Upper lobe of left lung (tissue), 6 donors: Measurements from ENCODE around the gene FAM20B. TPM values are rescaled to one million over a fixed set of nuclear protein-coding genes. Genes with fewer than 3 reads are reported as not detected.
A peak's percentile ranks its signal among the peaks of the same experiment; 100 is the strongest.

Experiments
- ATAC-seq, 2 donors: fragments of 200-7000 bp; cut with Tn5 transposase; one replicate each; pipeline ENCODE4 v1.9.1; 2022; ENCODE audit warnings: mild to moderate bottlenecking in 2 of 2, moderate library complexity in 2 of 2; ENCODE audit not compliant: low FRiP score in 2 of 2
- DNase-seq, 2 donors: peaks; one replicate each; pipeline ENCODE4 v3.0.0-alpha.2; 2019 to 2020
- H3K27ac ChIP-seq, 4 donors: fragments of 200-600 bp; sonication (generic); one replicate each; pipeline ENCODE4 v1.5.1; 2016 to 2019
- H3K27me3 ChIP-seq, 4 donors: fragments of 200-600 bp; sonication (generic); one replicate each; pipeline ENCODE4 v1.5.1; 2017 to 2019
- H3K36me3 ChIP-seq, 4 donors: fragments of 200-600 bp; sonication (generic); one replicate each; pipeline ENCODE4 v1.5.1; 2016 to 2019
- H3K4me1 ChIP-seq, 4 donors: fragments of 200-600 bp; sonication (generic); one replicate each; pipeline ENCODE4 v1.5.1; 2018 to 2019
- H3K4me3 ChIP-seq, 4 donors: fragments of 200-600 bp; sonication (generic); one replicate each; pipeline ENCODE4 v1.5.1; 2017 to 2019; ENCODE audit warnings: mild to moderate bottlenecking in 2 of 4, moderate library complexity in 1 of 4
- H3K9me3 ChIP-seq, 4 donors: fragments of 200-600 bp; sonication (generic); one replicate each; pipeline ENCODE4 v1.5.1; 2018 to 2019
- CTCF ChIP-seq, 6 experiments: fragments of 450-650 bp in 4 of 6; fragments of 200-600 bp in 2 of 6; sonication (generic) in 2 of 6; IDR thresholded peaks; one replicate each; pipeline ENCODE4 v1.5.1; 2016 to 2019; ENCODE audit warnings: antibody characterized with exemption in 6 of 6
- EP300 ChIP-seq, 4 donors: sonication (generic); formaldehyde crosslinking; IDR thresholded peaks; one replicate each; pipeline ENCODE4 v1.5.1; 2017; ENCODE audit warnings: antibody characterized with exemption in 4 of 4, control low read depth in 2 of 4
- POLR2A ChIP-seq, 4 donors: fragments of 450-650 bp; IDR thresholded peaks; one replicate each; pipeline ENCODE4 v1.5.1; 2016 to 2017; ENCODE audit warnings: antibody characterized with exemption in 4 of 4, mild to moderate bottlenecking in 2 of 4
- POLR2AphosphoS5 ChIP-seq, 2 donors: sonication (generic); formaldehyde crosslinking; IDR thresholded peaks; one replicate each; pipeline ENCODE4 v1.5.1; 2017; ENCODE audit warnings: antibody characterized with exemption in 2 of 2
- WGBS, 2 donors: methylation state at CpG; one replicate each; pipeline ENCODE4 v1.1.5; 2017 to 2018; 5-methylcytosine and 5-hydroxymethylcytosine counted together
- total RNA-seq, 6 donors: library from RNA; depleted of rRNA in 4 of 6; stranded (reverse); fragments of >200 nt in 4 of 6; gene quantifications; one replicate each; pipeline versions ENCODE4 v1.1.0 to v1.2.1, GENCODE V29; 2016 to 2021
- donor health status: DM: no; HTN: no; CAD: no; lungs with moderate emphysema.
- donor health status: DM: no; HTN: yes; CAD: no; lungs with severe emphysema.

The FAM20B gene
- total RNA-seq, 6 donors from 2014 or later: 7.3 to 41.7 (median 24.9) TPM

- ATAC-seq (no peak), DNase-seq (no peak)
- Histone ChIP-seq H3K27me3 (no peaks in the 10 kb centered on the region), H3K4me3 (no peak overlapping the region), H3K27ac (no peak overlapping the region), H3K36me3 (peaks cover 7 to 63% (median 29%) of the 10 kb centered on the region in 4 donors), H3K4me1 (no peaks in the 10 kb centered on the region), H3K9me3 (no peaks in the 10 kb centered on the region)
- TF ChIP-seq POLR2A (IDR thresholded peaks at IDR 0.05) (no peak), CTCF (IDR thresholded peaks at IDR 0.05) (no peak), POLR2AphosphoS5 (IDR thresholded peaks at IDR 0.05) (no peak), EP300 (IDR thresholded peaks at IDR 0.05) (no peak)
- WGBS, 2 donors: 87 to 89% methylated on average over 2 of the region's 2 CpGs
These were observed 95.0 kb downstream of the FAM20B start for GRCh38 chr1:179120736-179121135.

GRCh38 chr1:179121159-179121938 lies 95.7 kb downstream of the FAM20B start:
- WGBS, 2 donors: 82 to 83% methylated on average over 7 of the region's 7 CpGs
- no peaks in the 10 kb centered on the region for H3K27me3 ChIP-seq
- H3K27ac ChIP-seq: no peak overlapping the region
- TF ChIP-seq POLR2AphosphoS5 (IDR thresholded peaks at IDR 0.05) (no peak), POLR2A (IDR thresholded peaks at IDR 0.05) (no peak), CTCF (IDR thresholded peaks at IDR 0.05) (peak; percentile 15 to 58 (median 34))
- ATAC-seq: peak in 1 of 2 donors; percentile 45
- peaks cover 0 to 3% (median 0%) of the 10 kb centered on the region in 4 donors for H3K4me1 ChIP-seq
- H3K4me3 ChIP-seq: no peak overlapping the region
- peaks cover 7 to 57% (median 27%) of the 10 kb centered on the region in 4 donors for H3K36me3 ChIP-seq
- no peaks in the 10 kb centered on the region for H3K9me3 ChIP-seq
- no peak for DNase-seq

DNA sequence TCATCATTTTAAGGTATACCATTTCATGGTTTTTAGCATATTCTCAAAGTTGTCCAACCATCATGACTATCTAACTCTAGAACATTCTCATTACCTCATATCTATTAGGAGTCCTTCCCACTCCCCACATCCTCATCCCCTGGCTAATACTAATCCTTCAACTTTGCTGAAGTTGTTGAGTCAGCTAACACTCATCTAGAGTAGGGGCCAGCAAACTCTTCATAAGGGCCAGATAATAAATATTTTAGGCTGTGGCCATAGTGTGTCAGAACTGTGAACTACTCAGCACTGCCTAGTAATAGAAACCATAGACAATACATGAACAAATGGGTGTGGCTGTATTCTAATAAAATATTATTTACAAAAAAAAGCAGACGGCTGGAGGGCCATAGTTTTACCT lies 99.2 kb downstream of the FAM20B start:
- DNase-seq (no peak), ATAC-seq (no peak)
- Histone ChIP-seq H3K4me3 (no peak overlapping the region), H3K36me3 (peaks cover 0 to 25% (median 7%) of the 10 kb centered on the region in 4 donors), H3K27me3 (no peaks in the 10 kb centered on the region), H3K27ac (peak overlapping the region in 1 of 4 donors; percentile 42), H3K4me1 (peaks cover 3 to 22% (median 11%) of the 10 kb centered on the region in 4 donors), H3K9me3 (no peaks in the 10 kb centered on the region)
- TF ChIP-seq CTCF (IDR thresholded peaks at IDR 0.05): no peak
- TF ChIP-seq EP300 (IDR thresholded peaks at IDR 0.05): no peak
- TF ChIP-seq POLR2A (IDR thresholded peaks at IDR 0.05): no peak
- TF ChIP-seq POLR2AphosphoS5 (IDR thresholded peaks at IDR 0.05): no peak
- 62 to 69% methylated on average over 1 of the region's 1 CpG for WGBS, 2 donors

Other genes with a start within 250 kb of the FAM20B start
- 10 to 100 TPM in 3 of 6 donors, 1 to 10 TPM in 3; 4.9 to 22.8 (median 15.8) TPM for gene ANGPTL1, start 154.8 kb upstream of the FAM20B start, total RNA-seq
- 10 to 100 TPM; 26.2 to 44.1 (median 29.5) TPM for gene TOR3A, start 56.2 kb downstream of the FAM20B start, total RNA-seq
- 10 to 100 TPM; 17.2 to 31.3 (median 22.9) TPM for gene ABL2, start 203.8 kb downstream of the FAM20B start, total RNA-seq